ENCODE measurements around the gene TOGARAM1. TPM values are rescaled to one million over a fixed set of nuclear protein-coding genes. Genes with fewer than 3 reads are reported as not detected.

TOGARAM1 gene
- polyA plus RNA-seq, 1 of the 3 experiments (the other 2 are of a cell fraction) = 2.1 TPM

- Histone ChIP-seq H2AFZ (ENCODE audit: low read depth) (no peak overlapping the region; the same call in 1 of the 2 replicates), H3K4me1 (ENCODE audit: control insufficient read depth in 1 of 2, insufficient read depth in 2 of 2, low read depth in 1 of 2, low read length in 1 of 2) (no peaks in the 10 kb centered on the region; a peak in 2 of 4 replicates), H3K27me3 (ENCODE audit: insufficient read depth) (no peaks in the 10 kb centered on the region), H3K9me2 (no peaks in the 10 kb centered on the region), H3K79me2 (ENCODE audit: insufficient read depth) (peaks cover 59% of the 10 kb centered on the region), H3K9ac (peak overlapping the region; percentile 78), H3K4me3 (ENCODE audit: low read depth in 2 of 2, low read length in 1 of 2) (peak overlapping the region; percentile 63 to 72), H4K20me1 (ENCODE audit: insufficient read depth) (peaks cover 35% of the 10 kb centered on the region), H3K4me2 (peak overlapping the region; percentile 82), H3K9me3 (no peaks in the 10 kb centered on the region), H3K36me3 (replicated peaks in 1 of 2; ENCODE audit: control insufficient read depth in 1 of 2, insufficient read depth in 2 of 2, low read length in 1 of 2) (no peaks in the 10 kb centered on the region), H3K27ac (ENCODE audit: low read depth in 2 of 2, low read length in 1 of 2) (peak overlapping the region in 1 of 2 experiments; percentile 63; a peak in 1 of 4 replicates), H3F3A (replicated peaks; ENCODE audit: insufficient read depth) (peaks cover 2% of the 10 kb centered on the region)
- ChIA-PET POLR2A (no interaction called here), CTCF (no interaction called here)
- TF ChIP-seq RFX5 (IDR thresholded peaks at IDR 0.05; ENCODE audit: low read length) = no peak
- no peak for TF ChIP-seq FOXM1 (IDR thresholded peaks at IDR 0.05; ENCODE audit: low read depth)
- TF ChIP-seq MAX (IDR thresholded peaks at IDR 0.05; ENCODE audit: low read depth) = no peak
- no peak for TF ChIP-seq POLR2AphosphoS5 (IDR thresholded peaks at IDR 0.05; ENCODE audit: low read depth, low read length)
- no peak for TF ChIP-seq JUND (IDR thresholded peaks at IDR 0.05)
- no peak for TF ChIP-seq EP300 (IDR thresholded peaks at IDR 0.05; ENCODE audit: borderline replicate concordance in 1 of 2, low read depth in 1 of 2, low read length in 1 of 2)
- TF ChIP-seq YY1 (IDR thresholded peaks at IDR 0.05; ENCODE audit: low read depth) = no peak
- TF ChIP-seq EZH2phosphoT487 (IDR thresholded peaks at IDR 0.05; ENCODE audit: borderline replicate concordance, low read depth) = no peak
- no peak for TF ChIP-seq TAF1 (IDR thresholded peaks at IDR 0.05; ENCODE audit: borderline replicate concordance, low read depth, low read length)
- TF ChIP-seq RXRA (IDR thresholded peaks at IDR 0.05; ENCODE audit: borderline replicate concordance, low read depth) = no peak
- TF ChIP-seq FOSL2 (IDR thresholded peaks at IDR 0.05; ENCODE audit: borderline replicate concordance, low read depth) = no peak
- no peak for TF ChIP-seq GATA2 (CRISPR knock-in tag; IDR thresholded peaks at IDR 0.05)
- no peak for TF ChIP-seq FOXJ3 (CRISPR knock-in tag; IDR thresholded peaks at IDR 0.05)
- no peak for TF ChIP-seq USF2 (IDR thresholded peaks at IDR 0.05; ENCODE audit: borderline replicate concordance, low read depth, low read length)
- no peak for TF ChIP-seq NFIC (IDR thresholded peaks at IDR 0.05; ENCODE audit: borderline replicate concordance)
- no peak for TF ChIP-seq MEF2A (IDR thresholded peaks at IDR 0.05; ENCODE audit: borderline replicate concordance, low read depth)
- TF ChIP-seq TCF12 (IDR thresholded peaks at IDR 0.05) = no peak
- TF ChIP-seq CHD2 (IDR thresholded peaks at IDR 0.05; ENCODE audit: low read length, partially characterized antibody) = no peak
- no peak for TF ChIP-seq RCOR1 (IDR thresholded peaks at IDR 0.05; ENCODE audit: low read length)
- TF ChIP-seq RAD21 (IDR thresholded peaks at IDR 0.05; ENCODE audit: low read length) = no peak
- DNase-seq = no peak
- WGBS (ENCODE audit: low lambda C conversion rate) = 2% methylated on average over 4 of the region's 4 CpGs
Observed at GRCh38 chr14:45084946-45085346, 123.0 kb downstream of the TOGARAM1 start.

GRCh38 chr14:45089813-45090212, 127.8 kb downstream of the TOGARAM1 start:
- ChIA-PET POLR2A (interaction anchor here (0.5 kb wide), 1 partner anchor 8 kb away, joined by 3 read pairs; no protein-coding TSS in a partner anchor), CTCF (no interaction called here)
- no peak for TF ChIP-seq RAD21 (IDR thresholded peaks at IDR 0.05; ENCODE audit: low read length)
- peaks cover 99% of the 10 kb centered on the region for H3K79me2 ChIP-seq (ENCODE audit: insufficient read depth)
- H3K27ac ChIP-seq (ENCODE audit: low read depth in 2 of 2, low read length in 1 of 2) = peak overlapping the region in 1 of 2 experiments; percentile 35; a peak in 1 of 4 replicates
- H2AFZ ChIP-seq (ENCODE audit: low read depth) = no peak overlapping the region
- H3K4me1 ChIP-seq (ENCODE audit: control insufficient read depth in 1 of 2, insufficient read depth in 2 of 2, low read depth in 1 of 2, low read length in 1 of 2) = no peaks in the 10 kb centered on the region; a peak in 2 of 4 replicates
- no peaks in the 10 kb centered on the region for H3K27me3 ChIP-seq (ENCODE audit: insufficient read depth)
- no peak overlapping the region for H3K4me2 ChIP-seq
- H3K9me2 ChIP-seq = no peaks in the 10 kb centered on the region
- peaks cover 40% of the 10 kb centered on the region for H4K20me1 ChIP-seq (ENCODE audit: insufficient read depth)
- WGBS (ENCODE audit: low lambda C conversion rate) = 36% methylated on average over 1 of the region's 1 CpG
- H3K9me3 ChIP-seq = no peaks in the 10 kb centered on the region
- no peak for DNase-seq
- no peaks in the 10 kb centered on the region for H3K36me3 ChIP-seq (replicated peaks in 1 of 2; ENCODE audit: control insufficient read depth in 1 of 2, insufficient read depth in 2 of 2, low read length in 1 of 2)
- no peak overlapping the region for H3K9ac ChIP-seq
- H3K4me3 ChIP-seq (ENCODE audit: low read depth in 2 of 2, low read length in 1 of 2) = no peak overlapping the region
- peaks cover 5% of the 10 kb centered on the region for H3F3A ChIP-seq (replicated peaks; ENCODE audit: insufficient read depth)
